Osteoblast (primary cell): Measurements from ENCODE around the gene BCAS3. TPM values are rescaled to one million over a fixed set of nuclear protein-coding genes. Genes with fewer than 3 reads are reported as not detected.
A peak's percentile ranks its signal among the peaks of the same experiment; 100 is the strongest.
"Not testable (repeated sequence)": the region's sequence is repeated elsewhere in the genome, so short reads cannot be mapped to it uniquely, and the experiment has no call there.

Experiments used
- DNase-seq: peaks from one replicate; pipeline ENCODE4 v3.0.0; 2011; ENCODE audit warnings: low spot score, mixed read lengths; ENCODE audit not compliant: insufficient read length; ENCODE audit errors: missing footprints
- H2AFZ ChIP-seq: 2 replicates; pipeline ENCODE4 v1.6.0; 2011; ENCODE audit warnings: mild to moderate bottlenecking, low read length
- H3K27ac ChIP-seq: 2 replicates; pipeline ENCODE4 v1.5.1; 2011; ENCODE audit warnings: mild to moderate bottlenecking, low read depth, low read length, moderate library complexity
- H3K27me3 ChIP-seq: 2 replicates; pipeline ENCODE4 v1.6.0; 2012; ENCODE audit warnings: mild to moderate bottlenecking, control low read depth, inconsistent platforms, low read length, moderate library complexity; ENCODE audit not compliant: insufficient read depth
- H3K36me3 ChIP-seq: 2 replicates; pipeline ENCODE4 v1.5.1; 2011; ENCODE audit warnings: mild to moderate bottlenecking, low read length, control low read depth, moderate library complexity; ENCODE audit not compliant: insufficient read depth
- H3K4me1 ChIP-seq: 2 replicates; pipeline ENCODE4 v1.5.1; 2011; ENCODE audit warnings: mild to moderate bottlenecking, low read length, control low read depth, moderate library complexity; ENCODE audit not compliant: insufficient read depth
- H3K4me2 ChIP-seq: 2 replicates; pipeline ENCODE4 v1.6.0; 2011; ENCODE audit warnings: mild to moderate bottlenecking, low read length; ENCODE audit not compliant: insufficient read depth
- H3K4me3 ChIP-seq: fragments of 200-600 bp; sonication (generic); 3 replicates; pipeline ENCODE4 v1.5.1; 2012; ENCODE audit warnings: mild to moderate bottlenecking, low read length, inconsistent platforms; ENCODE audit not compliant: insufficient read depth
- H3K79me2 ChIP-seq: 2 replicates; pipeline ENCODE4 v1.6.0; 2012; ENCODE audit warnings: mild to moderate bottlenecking, low read length, control low read depth, inconsistent platforms; ENCODE audit not compliant: insufficient read depth
- H3K9me3 ChIP-seq: 2 replicates; pipeline ENCODE4 v1.5.1; 2011; ENCODE audit warnings: low read depth, low read length, control low read depth
- H4K20me1 ChIP-seq: 2 replicates; pipeline ENCODE4 v1.6.0; 2012; ENCODE audit warnings: mild to moderate bottlenecking, low read length, control low read depth; ENCODE audit not compliant: insufficient read depth
- total RNA-seq: library from RNA; depleted of rRNA; stranded (reverse); fragments of >200 nt; gene quantifications from 2 replicates; pipeline ENCODE4 v1.2.3, GENCODE V29; 2012
- TF ChIP-seq, protein P1 (sequence below): IDR thresholded peaks from 2 replicates; pipeline ENCODE4 v1.5.1; 2011; ENCODE audit warnings: mild to moderate bottlenecking, low read depth, low read length, moderate library complexity; ENCODE audit errors: extremely low read depth

BCAS3 gene
- total RNA-seq, 1 donor = 31.5 TPM

DNA sequence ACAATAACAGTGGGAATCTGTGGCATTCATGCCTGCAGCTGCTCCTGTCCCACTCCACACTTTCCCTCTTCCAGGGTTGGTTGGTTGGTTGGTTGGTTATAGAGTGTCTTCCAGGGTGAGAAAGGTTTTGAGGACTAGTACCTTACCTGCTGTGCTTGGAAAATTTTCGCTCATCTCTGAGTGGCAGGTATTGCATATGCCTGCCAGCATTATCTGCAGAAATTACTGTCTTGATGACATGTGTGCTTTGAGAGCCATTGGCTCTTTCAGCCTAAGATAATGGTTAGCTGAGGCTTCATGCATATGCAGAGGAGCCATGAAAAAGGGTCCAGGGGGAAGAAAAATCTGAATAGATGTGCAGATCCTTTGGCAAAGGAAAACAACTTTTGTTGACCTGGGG, 131.8 kb downstream of the BCAS3 start:
- Histone ChIP-seq H3K27me3 (no peaks in the 10 kb centered on the region), H3K9me3 (no peaks in the 10 kb centered on the region), H4K20me1 (no peaks in the 10 kb centered on the region), H3K79me2 (no peaks in the 10 kb centered on the region), H2AFZ (no peak overlapping the region), H3K27ac (no peak overlapping the region), H3K4me1 (no peaks in the 10 kb centered on the region), H3K4me2 (no peak overlapping the region), H3K4me3 (no peak overlapping the region), H3K36me3 (no peaks in the 10 kb centered on the region)
- TF ChIP-seq, protein P1, sequence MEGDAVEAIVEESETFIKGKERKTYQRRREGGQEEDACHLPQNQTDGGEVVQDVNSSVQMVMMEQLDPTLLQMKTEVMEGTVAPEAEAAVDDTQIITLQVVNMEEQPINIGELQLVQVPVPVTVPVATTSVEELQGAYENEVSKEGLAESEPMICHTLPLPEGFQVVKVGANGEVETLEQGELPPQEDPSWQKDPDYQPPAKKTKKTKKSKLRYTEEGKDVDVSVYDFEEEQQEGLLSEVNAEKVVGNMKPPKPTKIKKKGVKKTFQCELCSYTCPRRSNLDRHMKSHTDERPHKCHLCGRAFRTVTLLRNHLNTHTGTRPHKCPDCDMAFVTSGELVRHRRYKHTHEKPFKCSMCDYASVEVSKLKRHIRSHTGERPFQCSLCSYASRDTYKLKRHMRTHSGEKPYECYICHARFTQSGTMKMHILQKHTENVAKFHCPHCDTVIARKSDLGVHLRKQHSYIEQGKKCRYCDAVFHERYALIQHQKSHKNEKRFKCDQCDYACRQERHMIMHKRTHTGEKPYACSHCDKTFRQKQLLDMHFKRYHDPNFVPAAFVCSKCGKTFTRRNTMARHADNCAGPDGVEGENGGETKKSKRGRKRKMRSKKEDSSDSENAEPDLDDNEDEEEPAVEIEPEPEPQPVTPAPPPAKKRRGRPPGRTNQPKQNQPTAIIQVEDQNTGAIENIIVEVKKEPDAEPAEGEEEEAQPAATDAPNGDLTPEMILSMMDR = no peak
- no peak for DNase-seq

DNA sequence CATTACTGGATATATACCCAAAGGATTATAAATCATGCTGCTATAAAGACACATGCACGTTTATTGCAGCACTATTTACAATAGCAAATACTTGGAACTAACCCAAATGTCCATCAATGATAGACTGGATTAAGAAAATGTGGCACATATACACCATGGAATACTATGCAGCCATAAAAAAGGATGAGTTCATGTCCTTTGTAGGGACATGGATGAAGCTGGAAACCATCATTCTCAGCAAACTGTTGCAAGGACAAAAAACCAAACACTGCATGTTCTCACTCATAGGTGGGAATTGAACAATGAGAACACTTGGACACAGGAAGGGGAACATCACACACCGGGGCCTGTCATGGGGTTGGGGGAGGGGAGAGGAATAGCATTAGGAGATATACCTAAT, 137.3 kb downstream of the BCAS3 start:
- not testable (repeated sequence) for H3K79me2 ChIP-seq, H3K27me3 ChIP-seq, H3K27ac ChIP-seq, H3K4me2 ChIP-seq, H3K9me3 ChIP-seq, H4K20me1 ChIP-seq, H3K4me3 ChIP-seq, H3K36me3 ChIP-seq, H2AFZ ChIP-seq, DNase-seq
- peaks cover 11% of the 10 kb centered on the region for H3K4me1 ChIP-seq

DNA sequence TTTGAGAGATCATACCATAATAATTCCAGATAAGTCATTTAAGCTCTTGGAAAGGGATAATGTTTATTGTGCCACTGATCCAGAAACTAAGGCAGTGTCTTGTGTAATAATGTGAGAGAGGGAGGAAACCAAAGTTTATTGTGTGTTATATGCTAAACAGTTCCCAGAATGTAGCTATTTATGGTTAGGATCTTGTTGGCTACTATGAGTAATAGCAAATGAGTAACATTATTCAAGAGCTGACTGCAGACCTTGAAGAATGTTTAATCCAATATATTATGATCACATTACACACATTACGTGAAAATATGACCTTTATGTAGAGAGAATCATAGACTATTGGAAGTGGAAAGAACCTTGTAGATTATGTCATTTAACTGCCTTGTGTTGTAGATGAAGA, 139.5 kb downstream of the BCAS3 start:
- H3K27ac ChIP-seq = peak overlapping the region; percentile 66

DNA sequence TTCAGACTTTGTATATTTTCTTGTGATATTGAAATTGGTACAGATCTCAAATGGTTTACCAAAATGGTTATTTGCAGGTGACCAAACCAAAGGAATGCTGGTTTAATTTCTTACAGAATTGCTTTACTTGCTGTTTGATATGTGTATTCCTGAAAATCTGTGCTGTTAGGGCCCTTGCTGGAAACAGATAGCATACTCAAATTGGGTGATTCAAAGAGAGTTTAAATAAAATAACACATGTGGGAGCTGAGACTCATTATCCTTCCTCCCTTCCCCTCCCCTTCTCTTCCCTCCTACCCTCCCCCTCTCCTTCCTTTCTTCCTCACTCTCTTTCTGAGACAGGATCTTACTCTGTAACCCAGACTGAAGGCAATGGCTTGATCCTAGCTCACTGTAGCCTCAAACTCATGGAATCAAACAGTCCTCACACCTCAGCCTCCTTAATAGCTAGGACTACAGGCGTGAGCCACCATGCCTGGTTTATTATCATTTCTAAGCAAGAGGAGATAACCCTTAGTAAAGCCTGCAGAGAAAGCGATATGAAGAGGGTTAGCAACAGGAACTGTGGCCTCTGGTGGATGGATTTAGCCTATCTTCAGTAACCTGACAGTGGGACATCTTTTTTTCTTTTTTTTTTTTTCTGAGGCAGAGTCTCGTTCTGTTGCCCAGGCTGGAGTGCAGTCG, 141.9 kb downstream of the BCAS3 start:
- Histone ChIP-seq H3K4me2 (no peak overlapping the region), H3K79me2 (no peaks in the 10 kb centered on the region), H3K4me3 (no peak overlapping the region), H3K27me3 (no peaks in the 10 kb centered on the region), H3K9me3 (no peaks in the 10 kb centered on the region), H4K20me1 (no peaks in the 10 kb centered on the region), H3K4me1 (peaks cover 11% of the 10 kb centered on the region), H2AFZ (no peak overlapping the region), H3K36me3 (no peaks in the 10 kb centered on the region), H3K27ac (no peak overlapping the region)
- TF ChIP-seq, protein P1 = no peak
- DNase-seq = no peak

More for the DNA sequence above, 139.5 kb downstream of the BCAS3 start:
- Histone ChIP-seq H3K4me1 (peaks cover 11% of the 10 kb centered on the region), H3K79me2 (no peaks in the 10 kb centered on the region), H2AFZ (peak overlapping the region; percentile 45), H3K4me2 (peak overlapping the region; percentile 51), H4K20me1 (no peaks in the 10 kb centered on the region), H3K9me3 (no peaks in the 10 kb centered on the region), H3K4me3 (no peak overlapping the region), H3K27me3 (no peaks in the 10 kb centered on the region), H3K36me3 (no peaks in the 10 kb centered on the region)
- DNase-seq = peak; percentile 90
- TF ChIP-seq, protein P1 = no peak
